ENCODE results near the gene LAPTM4A.

- TF ChIP-seq CTCF (IDR thresholded peaks at IDR 0.05; ENCODE audit: insufficient read depth, low read length): no peak
- no peak for TF ChIP-seq GABPA (IDR thresholded peaks at IDR 0.05; ENCODE audit: low read depth)
- TF ChIP-seq POLR2AphosphoS5 (IDR thresholded peaks at IDR 0.05; ENCODE audit: low read depth): no peak
- no peak for TF ChIP-seq REST (IDR thresholded peaks at IDR 0.05; ENCODE audit: insufficient replicate concordance, low read depth)
- no peak for TF ChIP-seq SPI1 (IDR thresholded peaks at IDR 0.05; ENCODE audit: borderline replicate concordance, low read depth)
Observed at GRCh38 chr2:20040489-20041172, 10.8 kb downstream of the LAPTM4A start.
